ENCODE results near the gene LCN15. TPM values are rescaled to one million over a fixed set of nuclear protein-coding genes. Genes with fewer than 3 reads are reported as not detected.

LCN15 gene
- total RNA-seq, 4 donors from 2014 or later: not detected

DNA sequence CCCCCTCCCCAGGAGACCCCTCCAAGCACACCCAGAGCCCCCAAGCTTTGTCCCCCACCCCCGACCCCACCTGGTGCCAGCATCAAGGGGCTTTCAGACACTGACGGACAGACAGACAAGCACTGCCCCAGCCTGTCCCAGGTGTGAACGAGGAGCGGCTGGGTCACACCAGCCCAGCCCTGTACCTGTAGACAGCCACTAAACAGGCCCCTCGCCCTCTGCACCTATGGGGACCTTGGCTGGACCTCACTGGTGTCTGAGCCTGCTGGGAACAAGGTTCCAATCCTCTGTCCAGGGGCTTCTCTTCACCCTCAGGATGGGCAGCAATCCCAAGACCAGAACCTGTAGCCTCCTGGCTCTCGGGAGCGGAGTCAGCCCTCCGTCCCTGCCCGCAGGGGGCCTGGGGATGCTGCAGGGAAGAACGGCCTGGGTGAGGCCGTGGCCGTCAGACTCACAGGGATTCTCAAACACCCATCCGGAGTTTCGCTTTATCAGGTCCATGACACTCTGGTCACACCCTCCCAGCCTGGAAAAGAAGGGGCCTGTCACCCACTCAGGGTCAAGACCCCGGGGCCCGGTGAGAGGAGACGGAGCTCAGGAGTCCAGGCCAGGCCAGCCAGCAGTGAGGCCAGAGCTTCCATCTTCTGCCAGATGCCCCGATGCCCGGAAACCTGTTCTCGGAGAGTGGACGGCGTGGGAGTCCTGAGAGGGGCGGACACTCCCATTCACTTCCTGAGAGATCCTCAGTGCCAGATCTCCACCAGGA is 18.7 kb downstream of the LCN15 start:
- Histone ChIP-seq H3K4me3 (peak overlapping the region in 2 of 4 donors; percentile 23 to 45), H3K4me1 (peaks cover 24 to 44% (median 29%) of the 10 kb centered on the region in 3 donors), H3K36me3 (no peaks in the 10 kb centered on the region), H3K9me3 (no peaks in the 10 kb centered on the region), H3K27me3 (peaks cover 8 to 62% (median 20%) of the 10 kb centered on the region in 4 donors), H3K27ac (peak overlapping the region in 2 of 4 donors; percentile 28 to 29)
- intact Hi-C loops (cut with DNase I): no loop called here
- WGBS, 2 donors: 50 to 57% methylated on average over 1 to 6 of the region's 23 CpGs
- TF ChIP-seq, protein P1, sequence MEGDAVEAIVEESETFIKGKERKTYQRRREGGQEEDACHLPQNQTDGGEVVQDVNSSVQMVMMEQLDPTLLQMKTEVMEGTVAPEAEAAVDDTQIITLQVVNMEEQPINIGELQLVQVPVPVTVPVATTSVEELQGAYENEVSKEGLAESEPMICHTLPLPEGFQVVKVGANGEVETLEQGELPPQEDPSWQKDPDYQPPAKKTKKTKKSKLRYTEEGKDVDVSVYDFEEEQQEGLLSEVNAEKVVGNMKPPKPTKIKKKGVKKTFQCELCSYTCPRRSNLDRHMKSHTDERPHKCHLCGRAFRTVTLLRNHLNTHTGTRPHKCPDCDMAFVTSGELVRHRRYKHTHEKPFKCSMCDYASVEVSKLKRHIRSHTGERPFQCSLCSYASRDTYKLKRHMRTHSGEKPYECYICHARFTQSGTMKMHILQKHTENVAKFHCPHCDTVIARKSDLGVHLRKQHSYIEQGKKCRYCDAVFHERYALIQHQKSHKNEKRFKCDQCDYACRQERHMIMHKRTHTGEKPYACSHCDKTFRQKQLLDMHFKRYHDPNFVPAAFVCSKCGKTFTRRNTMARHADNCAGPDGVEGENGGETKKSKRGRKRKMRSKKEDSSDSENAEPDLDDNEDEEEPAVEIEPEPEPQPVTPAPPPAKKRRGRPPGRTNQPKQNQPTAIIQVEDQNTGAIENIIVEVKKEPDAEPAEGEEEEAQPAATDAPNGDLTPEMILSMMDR (IDR thresholded peaks at IDR 0.05): no peak
- TF ChIP-seq POLR2A (IDR thresholded peaks at IDR 0.05): no peak
- DNase-seq: no peak

- H3K27ac ChIP-seq: no peak overlapping the region
- H3K4me1 ChIP-seq: peaks cover 24 to 44% (median 29%) of the 10 kb centered on the region in 3 donors
- peak overlapping the region in 2 of 4 donors; percentile 23 to 45 for H3K4me3 ChIP-seq
- H3K36me3 ChIP-seq: no peaks in the 10 kb centered on the region
- DNase-seq: no peak
- H3K9me3 ChIP-seq: no peaks in the 10 kb centered on the region
- TF ChIP-seq, protein P1 (IDR thresholded peaks at IDR 0.05): no peak
- TF ChIP-seq POLR2A (IDR thresholded peaks at IDR 0.05): no peak
- intact Hi-C loops (cut with DNase I): no loop called here
- H3K27me3 ChIP-seq: peaks cover 10 to 70% (median 20%) of the 10 kb centered on the region in 4 donors
- 73 to 100% methylated on average over 1 to 3 of the region's 18 CpGs for WGBS, 2 donors
These were observed 19.5 kb downstream of the LCN15 start for GRCh38 chr9:136744773-136745172.

GRCh38 chr9:136743639-136744211 is 20.6 kb downstream of the LCN15 start:
- no peak for DNase-seq
- no peak overlapping the region for H3K27ac ChIP-seq
- peaks cover 10 to 80% (median 20%) of the 10 kb centered on the region in 4 donors for H3K27me3 ChIP-seq
- TF ChIP-seq, protein P1 (IDR thresholded peaks at IDR 0.05): no peak
- no peak for TF ChIP-seq POLR2A (IDR thresholded peaks at IDR 0.05)
- intact Hi-C loops (cut with DNase I): no loop called here
- H3K4me3 ChIP-seq: no peak overlapping the region
- H3K36me3 ChIP-seq: no peaks in the 10 kb centered on the region
- peaks cover 24 to 44% (median 29%) of the 10 kb centered on the region in 3 donors for H3K4me1 ChIP-seq
- H3K9me3 ChIP-seq: no peaks in the 10 kb centered on the region
- WGBS, 2 donors: 40 to 77% methylated on average over 1 to 4 of the region's 16 CpGs

DNA sequence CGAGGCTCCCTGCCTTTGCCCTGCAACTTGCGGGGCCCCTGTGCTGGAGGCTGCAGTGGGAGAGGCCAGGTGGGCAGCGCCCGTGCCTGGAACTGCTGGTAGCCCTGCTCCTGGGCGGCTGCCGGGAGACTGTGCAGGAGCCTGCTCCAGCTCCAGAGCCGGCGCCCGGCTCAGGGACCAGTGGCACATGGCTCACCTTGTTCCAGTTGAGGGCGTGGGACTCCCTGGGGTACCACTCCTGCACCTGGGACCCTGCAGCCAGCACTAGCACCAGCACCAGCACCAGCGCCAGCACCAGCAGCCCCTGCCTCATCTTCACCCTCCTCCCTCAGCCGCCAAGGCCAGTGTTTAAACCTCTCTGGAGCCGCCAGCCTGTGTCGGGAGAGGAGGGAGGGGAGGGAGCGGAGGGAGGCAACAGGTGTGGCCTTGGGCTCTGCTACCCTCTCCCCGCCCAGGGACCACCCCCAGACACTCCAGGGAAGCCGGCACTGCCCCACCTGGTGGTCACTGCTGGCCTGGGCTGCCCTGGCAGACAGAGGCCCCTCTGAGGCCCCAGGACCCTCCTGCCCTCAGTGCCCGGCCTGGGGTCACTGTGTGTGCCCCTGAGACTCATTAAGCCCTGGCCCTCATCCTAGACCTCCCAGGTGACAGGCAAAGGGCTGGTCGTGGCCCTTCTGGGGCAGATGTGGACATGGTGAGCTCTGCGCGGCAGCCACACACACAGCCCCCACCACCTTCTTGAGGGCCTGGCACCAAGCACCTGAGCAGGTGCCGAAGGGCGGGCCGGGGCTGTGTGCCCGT is 21.5 kb downstream of the LCN15 start, which contains the start of gene LCN10:
TSS of gene LCN10 (minus strand) at position 350 of the 801 bp plus-strand sequence. CDS start at position 313, 37 bp downstream.
- intact Hi-C loops (cut with DNase I): no loop called here
- Histone ChIP-seq H3K4me1 (peaks cover 24 to 35% (median 29%) of the 10 kb centered on the region in 3 donors), H3K4me3 (peak within 1 kb of the TSS in 3 of 4 donors; percentile 1 to 49 (median 18)), H3K36me3 (no peaks in the 10 kb centered on the region), H3K27me3 (peaks cover 10 to 88% (median 20%) of the 10 kb centered on the region in 4 donors), H3K27ac (no peak within 1 kb of the TSS), H3K9me3 (no peaks in the 10 kb centered on the region)
- no peak for DNase-seq
- TF ChIP-seq, protein P1 (IDR thresholded peaks at IDR 0.05): peak in 1 of 6 experiments; percentile 18
- TF ChIP-seq POLR2A (IDR thresholded peaks at IDR 0.05): no peak
- WGBS, 2 donors: 14% methylated on average over 9 of the region's 25 CpGs; no CpG with 5 or more reads in 1 of the 2 donors
